Gastroesophageal sphincter (tissue), 3 donors: ENCODE measurements around the gene LYRM4.
"Not testable (repeated sequence)": the region's sequence is repeated elsewhere in the genome, so short reads cannot be mapped to it uniquely, and the experiment has no call there.

Experiments
- CTCF ChIP-seq, 4 experiments: fragments of 200-600 bp in 2 of 4; fragments of 450-650 bp in 2 of 4; sonication (generic) in 1 of 4; IDR thresholded peaks; one replicate each; pipeline ENCODE4 v1.5.1; 2017 to 2019; ENCODE audit warnings: antibody characterized with exemption in 4 of 4, mild to moderate bottlenecking in 2 of 4, moderate library complexity in 2 of 4
- POLR2AphosphoS5 ChIP-seq: sonication (generic); formaldehyde crosslinking; IDR thresholded peaks from one replicate; pipeline ENCODE4 v1.6.1; 2017; ENCODE audit warnings: antibody characterized with exemption

DNA sequence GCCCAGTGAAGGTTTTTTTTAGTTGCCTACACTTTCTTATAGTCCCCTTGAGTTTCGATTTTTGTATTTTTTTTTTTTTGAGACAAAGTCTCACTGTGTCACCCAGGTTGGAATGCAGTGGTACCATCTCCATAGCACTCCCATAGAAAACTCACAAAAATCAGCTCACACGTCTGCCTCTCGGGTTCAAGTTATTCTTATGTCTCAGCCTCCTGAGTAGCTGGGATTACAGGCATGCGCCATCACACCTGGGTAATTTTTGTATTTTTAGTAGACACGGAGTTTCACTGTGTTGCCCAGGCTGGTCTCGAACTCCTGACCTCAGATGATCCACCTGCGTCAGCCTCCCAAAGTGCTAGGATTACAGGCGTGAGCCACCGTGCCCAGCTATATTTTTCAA is 200.3 kb downstream of the LYRM4 start:
- TF ChIP-seq CTCF (IDR thresholded peaks at IDR 0.05); POLR2AphosphoS5: not testable (repeated sequence)
